AG04449 (cell line): Measurements from ENCODE around the gene STT3B.

ENCODE experiments used
- CTCF ChIA-PET: fragments of 350-600 bp; formaldehyde crosslinking; extraction: SDS; loops from one replicate; lab custom pipeline; 2021; ENCODE audit warnings: antibody characterized with exemption; lab: Yijun Ruan, JAX
- POLR2A ChIA-PET: fragments of 400-600, 350-600 bp; formaldehyde crosslinking; extraction: SDS; loops from one replicate; lab custom pipeline; 2020; ENCODE audit warnings: antibody characterized with exemption, inconsistent platforms; lab: Yijun Ruan, JAX
- DNase-seq: peaks from one replicate; pipeline ENCODE4 v3.0.0-alpha.2; 2010; ENCODE audit warnings: low read depth, low spot score
- H3K4me3 ChIP-seq: 2 replicates; pipeline ENCODE4 v1.5.1; 2011; ENCODE audit warnings: low read depth, mild to moderate bottlenecking, control low read depth, low read length
- TF ChIP-seq, protein P1 (sequence below): IDR thresholded peaks from one replicate; pipeline ENCODE4 v1.5.1; 2011; ENCODE audit warnings: mild to moderate bottlenecking, moderate library complexity, low read length, control low read depth, inconsistent platforms; ENCODE audit not compliant: insufficient read depth; ENCODE audit errors: missing control alignments

STT3B gene

DNA sequence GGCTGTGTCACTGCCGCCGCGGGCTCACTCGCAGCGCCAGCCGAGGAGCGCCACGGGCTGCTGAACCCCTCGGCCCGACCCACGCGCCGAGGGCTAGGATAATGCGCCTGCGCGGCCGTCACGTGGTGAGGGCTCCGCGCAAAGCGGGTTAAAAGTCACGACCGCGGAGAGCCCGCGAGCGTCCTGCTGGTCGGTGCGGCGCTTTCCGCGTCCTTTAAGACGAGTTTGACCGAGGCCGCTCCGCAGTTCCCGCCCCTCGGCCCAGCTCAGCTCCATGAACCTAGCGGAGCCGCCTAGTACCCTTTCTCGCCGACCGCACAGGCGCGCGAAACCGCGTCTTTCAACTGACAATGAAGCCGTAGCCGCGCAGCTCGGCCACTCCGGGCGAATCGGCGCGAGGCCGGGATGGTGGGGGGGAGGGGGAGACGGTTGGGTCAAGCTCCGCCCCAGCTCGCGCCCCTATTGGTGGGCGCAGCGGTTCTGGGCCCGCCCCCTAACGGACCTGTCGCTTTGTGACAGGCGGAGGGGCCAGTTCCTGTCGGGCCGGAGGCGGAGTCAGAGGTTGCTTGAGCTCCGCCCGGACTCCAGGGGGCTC, 636 bp upstream of the STT3B start:
- CTCF ChIA-PET: interaction anchor here (0.9 to 2.4 kb wide), 8 partner anchors 8 to 763 kb away, joined by 3 to 14 read pairs (median 4); no protein-coding TSS in a partner anchor
- POLR2A ChIA-PET: interaction anchor here (0.8 to 1.9 kb wide), 9 partner anchors 8 to 449 kb away, joined by 3 to 9 read pairs (median 4); partner anchors contain the start of genes OSBPL10 and ZNF860
- H3K4me3 ChIP-seq: peak overlapping the region; percentile 83
- peak; percentile 92 for DNase-seq
- TF ChIP-seq, protein P1, sequence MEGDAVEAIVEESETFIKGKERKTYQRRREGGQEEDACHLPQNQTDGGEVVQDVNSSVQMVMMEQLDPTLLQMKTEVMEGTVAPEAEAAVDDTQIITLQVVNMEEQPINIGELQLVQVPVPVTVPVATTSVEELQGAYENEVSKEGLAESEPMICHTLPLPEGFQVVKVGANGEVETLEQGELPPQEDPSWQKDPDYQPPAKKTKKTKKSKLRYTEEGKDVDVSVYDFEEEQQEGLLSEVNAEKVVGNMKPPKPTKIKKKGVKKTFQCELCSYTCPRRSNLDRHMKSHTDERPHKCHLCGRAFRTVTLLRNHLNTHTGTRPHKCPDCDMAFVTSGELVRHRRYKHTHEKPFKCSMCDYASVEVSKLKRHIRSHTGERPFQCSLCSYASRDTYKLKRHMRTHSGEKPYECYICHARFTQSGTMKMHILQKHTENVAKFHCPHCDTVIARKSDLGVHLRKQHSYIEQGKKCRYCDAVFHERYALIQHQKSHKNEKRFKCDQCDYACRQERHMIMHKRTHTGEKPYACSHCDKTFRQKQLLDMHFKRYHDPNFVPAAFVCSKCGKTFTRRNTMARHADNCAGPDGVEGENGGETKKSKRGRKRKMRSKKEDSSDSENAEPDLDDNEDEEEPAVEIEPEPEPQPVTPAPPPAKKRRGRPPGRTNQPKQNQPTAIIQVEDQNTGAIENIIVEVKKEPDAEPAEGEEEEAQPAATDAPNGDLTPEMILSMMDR: no peak

DNA sequence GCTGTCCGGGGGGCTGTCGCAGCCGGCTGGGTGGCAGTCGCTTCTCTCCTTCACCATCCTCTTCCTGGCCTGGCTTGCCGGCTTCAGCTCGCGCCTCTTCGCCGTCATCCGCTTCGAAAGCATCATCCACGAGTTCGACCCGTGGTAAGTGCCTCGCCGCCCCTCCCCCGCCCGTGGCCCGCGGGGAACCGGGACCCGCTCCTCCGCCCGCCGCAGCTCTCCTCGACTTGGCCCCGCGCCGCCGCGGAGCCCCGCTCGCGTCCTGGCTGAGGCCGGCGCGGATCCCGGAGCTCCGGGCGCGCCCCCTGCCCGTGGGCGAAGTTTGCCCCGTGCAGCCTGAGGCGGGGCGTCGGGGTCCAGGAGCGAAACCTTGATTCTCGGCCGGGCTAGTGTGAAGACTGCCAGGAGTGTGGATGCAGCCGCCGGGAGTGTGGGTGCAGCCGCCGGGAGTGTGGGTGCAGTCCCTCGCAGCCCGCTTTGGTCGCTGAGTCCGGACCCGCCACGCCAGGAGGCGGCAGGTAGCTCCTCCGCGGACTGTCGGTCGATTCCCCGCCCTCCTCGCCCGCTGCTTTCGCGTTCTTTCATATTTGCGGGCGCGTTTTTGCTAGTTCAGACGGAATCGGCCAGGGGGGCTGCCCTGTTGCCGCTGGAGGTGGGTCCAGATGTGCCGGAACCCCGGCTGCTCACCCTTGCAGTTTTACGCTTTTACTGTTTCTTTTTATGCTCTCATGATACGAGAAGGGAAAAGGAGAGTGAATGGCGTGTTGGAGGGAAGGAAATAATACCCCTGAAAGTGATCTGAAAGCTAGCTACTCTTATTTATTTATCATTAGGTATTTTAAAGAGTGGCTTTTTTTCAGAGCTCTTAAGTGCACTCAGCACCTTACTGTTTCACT, 692 bp downstream of the STT3B start:
- ChIA-PET CTCF (interaction anchor here (0.8 to 2.4 kb wide), 4 partner anchors 12 to 26 kb away, joined by 3 to 14 read pairs (median 4); no protein-coding TSS in a partner anchor), POLR2A (interaction anchor here (0.5 to 1.3 kb wide), 4 partner anchors 7 to 368 kb away, joined by 3 to 7 read pairs (median 4); no protein-coding TSS in a partner anchor)
- peak overlapping the region; percentile 79 for H3K4me3 ChIP-seq
- TF ChIP-seq, protein P1: peak; percentile 26
- DNase-seq: no peak

DNA sequence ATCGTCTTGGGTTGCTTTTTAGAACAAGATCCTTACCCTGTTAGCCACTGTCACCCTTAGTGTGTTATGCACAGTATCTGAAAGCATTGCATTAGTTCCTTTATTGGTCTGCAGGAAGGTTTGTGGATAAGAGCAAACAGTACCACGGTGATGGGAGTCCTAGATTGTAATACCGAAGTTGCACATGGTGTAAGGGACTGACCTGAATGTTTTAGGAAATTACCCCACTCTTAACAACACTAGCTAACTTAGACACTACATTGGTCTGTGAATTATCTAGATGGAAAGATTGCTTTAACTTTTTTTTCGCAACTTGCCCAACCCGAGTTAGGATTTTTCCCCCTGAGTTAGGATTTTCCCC, 1.3 kb downstream of the STT3B start:
- no peak for DNase-seq
- ChIA-PET POLR2A (interaction anchor here (1.0 kb wide), 1 partner anchor 111 kb away, joined by 3 read pairs; no protein-coding TSS in a partner anchor), CTCF (interaction anchor here (0.8 to 2.4 kb wide), 2 partner anchors 12 to 17 kb away, joined by 4 to 14 read pairs; no protein-coding TSS in a partner anchor)
- H3K4me3 ChIP-seq: peak overlapping the region; percentile 79
- TF ChIP-seq, protein P1: no peak

DNA sequence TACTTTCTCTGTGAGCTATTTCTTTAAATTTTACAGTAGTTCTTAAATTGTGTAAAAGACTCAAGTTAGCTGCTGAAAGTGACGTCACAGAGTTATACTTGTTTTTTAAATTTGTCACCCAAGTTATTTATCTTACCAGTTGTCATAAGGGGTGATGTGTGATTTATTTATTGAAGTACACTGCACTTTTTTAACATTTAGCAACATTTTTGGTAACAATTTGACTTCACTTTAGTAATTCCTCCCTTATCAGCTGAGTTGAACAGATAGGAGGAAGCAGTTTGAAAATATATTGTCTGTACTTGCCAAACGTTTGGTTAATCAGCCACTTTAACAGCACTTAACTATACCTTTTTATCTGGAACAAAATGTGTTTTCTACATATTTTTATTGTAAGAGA, 3.8 kb downstream of the STT3B start:
- TF ChIP-seq, protein P1: no peak
- no peak overlapping the region for H3K4me3 ChIP-seq
- ChIA-PET POLR2A (no interaction called here), CTCF (interaction anchor here (1.2 to 2.8 kb wide), 4 partner anchors 9 to 232 kb away, joined by 3 to 13 read pairs (median 8); no protein-coding TSS in a partner anchor)
- no peak for DNase-seq

DNA sequence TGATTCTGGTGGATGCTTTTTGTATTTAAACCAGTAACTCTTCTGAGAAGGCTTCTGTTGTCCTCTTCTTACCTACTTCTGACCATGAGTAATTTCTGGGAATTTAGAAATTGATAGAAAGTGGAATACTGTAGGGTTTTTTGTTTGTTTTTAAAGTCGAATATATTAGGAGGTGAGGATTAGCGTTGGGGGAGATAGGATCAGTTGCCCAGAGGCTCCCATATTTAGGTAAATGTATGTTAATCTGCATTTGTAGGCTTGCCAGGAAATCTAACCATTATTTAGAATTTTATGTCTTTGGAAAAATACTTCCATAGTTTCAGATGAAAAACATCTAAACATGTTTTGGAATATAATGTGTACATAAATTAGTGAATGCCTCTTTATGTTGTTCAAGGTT, 6.1 kb downstream of the STT3B start:
- ChIA-PET POLR2A (no interaction called here), CTCF (interaction anchor here (1.7 to 2.2 kb wide), 2 partner anchors 12 to 230 kb away, joined by 6 to 10 read pairs; no protein-coding TSS in a partner anchor)
- TF ChIP-seq, protein P1: no peak

More for the DNA sequence above, 6.1 kb downstream of the STT3B start:
- no peak for DNase-seq
- H3K4me3 ChIP-seq: no peak overlapping the region
